Mucosa of rectum (tissue), 2 donors: Measurements from ENCODE around the gene SMC1B.

Experiments
- H3K27ac ChIP-seq, 2 donors: one replicate each; pipeline ENCODE4 v1.7.0; 2013; ENCODE audit warnings: inconsistent platforms in 2 of 2, low read depth in 2 of 2, low read length in 2 of 2
- H3K27me3 ChIP-seq, 2 donors: one replicate each; pipeline ENCODE4 v1.7.0; 2013; ENCODE audit warnings: low read length in 2 of 2; ENCODE audit not compliant: control insufficient read depth in 2 of 2, insufficient read depth in 2 of 2
- H3K36me3 ChIP-seq, 2 donors: one replicate each; pipeline ENCODE4 v1.7.0; 2013; ENCODE audit warnings: low read length in 2 of 2; ENCODE audit not compliant: control insufficient read depth in 2 of 2, insufficient read depth in 2 of 2
- H3K4me1 ChIP-seq, 2 donors: one replicate each; pipeline ENCODE4 v1.7.0; 2013; ENCODE audit warnings: low read length in 2 of 2, mild to moderate bottlenecking in 1 of 2; ENCODE audit not compliant: control insufficient read depth in 2 of 2, insufficient read depth in 2 of 2
- H3K4me3 ChIP-seq, 2 donors: one replicate each; pipeline ENCODE4 v1.7.0; 2013; ENCODE audit warnings: low read length in 2 of 2
- H3K9ac ChIP-seq, 2 donors: one replicate each; pipeline ENCODE4 v1.7.0; 2013; ENCODE audit warnings: low read length in 2 of 2, low read depth in 1 of 2, mild to moderate bottlenecking in 1 of 2
- H3K9me3 ChIP-seq, 2 donors: one replicate each; pipeline ENCODE4 v1.7.0; 2013; ENCODE audit warnings: low read length in 2 of 2; ENCODE audit not compliant: control insufficient read depth in 2 of 2
- donor health status: healthy.
- donor health status: Normal muscosa, but diverticular disease.

SMC1B gene

GRCh38 chr22:45429981-45430775 lies 16.8 kb upstream of the SMC1B start:
- Histone ChIP-seq H3K9ac (no peak overlapping the region), H3K36me3 (no peaks in the 10 kb centered on the region), H3K27me3 (no peaks in the 10 kb centered on the region), H3K4me1 (peaks cover 0 to under 1% of the 10 kb centered on the region in 2 donors), H3K27ac (no peak overlapping the region), H3K4me3 (no peak overlapping the region), H3K9me3 (no peaks in the 10 kb centered on the region)

DNA sequence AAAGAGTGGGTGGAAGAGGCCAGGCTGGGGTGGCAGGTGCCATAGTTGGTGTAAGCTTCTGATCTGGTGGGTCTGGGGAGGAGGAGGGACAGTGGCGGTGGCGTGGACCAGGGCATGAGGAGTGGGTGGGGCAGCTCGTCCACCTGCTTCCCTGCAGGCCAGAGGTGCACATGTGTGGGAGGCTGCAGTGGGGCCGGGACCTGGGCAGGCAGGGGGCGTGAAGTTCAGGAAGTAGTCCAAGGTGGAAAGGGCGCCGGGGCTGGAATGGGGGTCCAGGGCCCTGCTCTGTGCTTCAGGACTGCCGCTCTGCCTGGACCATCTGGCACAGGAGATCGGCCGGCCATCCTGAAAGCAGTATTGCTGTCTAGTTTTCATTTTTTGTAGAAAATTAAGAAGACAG lies 16.0 kb upstream of the SMC1B start:
- H3K9ac ChIP-seq: no peak overlapping the region
- H3K36me3 ChIP-seq: no peaks in the 10 kb centered on the region
- H3K27me3 ChIP-seq: no peaks in the 10 kb centered on the region
- H3K27ac ChIP-seq: no peak overlapping the region
- H3K9me3 ChIP-seq: no peaks in the 10 kb centered on the region
- no peaks in the 10 kb centered on the region for H3K4me1 ChIP-seq
- H3K4me3 ChIP-seq: no peak overlapping the region

DNA sequence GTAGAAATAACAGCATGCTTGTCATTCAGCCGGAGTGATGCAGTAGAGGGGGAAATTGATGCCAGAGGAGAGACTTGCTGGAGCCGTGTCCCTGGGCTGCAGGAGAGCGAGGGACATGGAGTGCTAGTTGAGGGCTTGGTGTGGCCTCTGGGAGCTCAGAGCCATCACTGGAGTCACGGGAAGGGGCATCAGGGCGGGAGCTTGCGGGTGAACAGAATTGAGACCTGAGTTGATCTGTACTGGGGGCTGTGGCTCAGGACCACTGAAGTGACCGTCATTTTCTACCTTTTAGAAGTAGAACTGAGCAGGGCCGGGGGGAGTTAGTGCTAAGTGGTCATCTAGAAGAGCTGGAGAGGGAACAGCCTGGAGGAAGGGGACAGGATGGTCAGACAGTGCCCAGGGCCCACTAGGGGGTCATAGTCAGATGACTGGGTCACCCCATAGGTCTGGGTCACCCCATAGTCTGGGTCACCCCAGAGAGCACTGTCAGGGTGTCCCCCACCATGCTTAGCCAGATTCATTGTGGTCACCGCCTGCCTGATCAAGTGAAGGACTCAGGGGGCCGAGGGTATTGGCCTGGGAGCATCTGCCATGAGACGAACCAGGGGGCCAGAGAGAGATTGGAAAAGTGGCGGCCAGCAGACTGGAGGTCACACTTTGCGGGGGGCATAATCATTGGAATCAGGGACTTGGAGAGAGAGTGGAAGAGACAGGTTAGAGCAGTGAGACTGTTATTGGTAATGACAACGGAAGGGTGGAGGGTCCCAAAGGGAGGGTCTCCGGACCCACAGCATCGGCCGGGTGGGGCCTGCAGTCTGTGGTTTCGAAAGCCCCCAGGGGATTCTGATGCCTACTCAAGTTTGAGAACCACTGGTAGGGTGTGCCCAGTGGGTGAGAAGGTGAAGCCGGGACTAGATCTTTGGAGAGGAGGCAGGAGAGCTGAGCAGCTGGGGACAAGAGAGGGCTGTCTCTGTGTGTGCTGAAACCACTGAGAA lies 15.3 kb upstream of the SMC1B start:
- Histone ChIP-seq H3K27ac (no peak overlapping the region), H3K27me3 (no peaks in the 10 kb centered on the region), H3K4me3 (no peak overlapping the region), H3K9ac (no peak overlapping the region), H3K36me3 (no peaks in the 10 kb centered on the region), H3K9me3 (no peaks in the 10 kb centered on the region), H3K4me1 (no peaks in the 10 kb centered on the region)

DNA sequence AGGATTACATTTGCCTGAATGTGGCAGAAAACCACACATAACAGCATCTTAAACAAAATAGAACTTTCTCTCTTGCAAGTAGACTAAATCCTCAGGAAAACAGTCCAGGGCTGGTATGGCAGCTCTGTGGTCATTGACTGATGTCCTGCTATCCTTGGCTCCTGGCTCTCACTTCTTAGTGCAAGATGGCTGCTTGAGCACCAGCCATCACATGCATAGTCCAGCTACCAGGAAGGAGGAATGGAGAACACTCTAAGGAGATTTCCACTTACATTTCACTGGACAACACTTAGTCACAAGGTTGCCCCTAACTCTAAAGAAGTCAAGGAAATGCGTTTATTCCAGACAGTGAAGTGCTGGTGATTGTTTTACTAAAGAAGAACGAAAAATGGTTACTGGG lies 13.7 kb upstream of the SMC1B start:
- Histone ChIP-seq H3K4me1 (no peaks in the 10 kb centered on the region), H3K9me3 (no peaks in the 10 kb centered on the region), H3K9ac (no peak overlapping the region), H3K27me3 (no peaks in the 10 kb centered on the region), H3K36me3 (no peaks in the 10 kb centered on the region), H3K4me3 (no peak overlapping the region), H3K27ac (no peak overlapping the region)

DNA sequence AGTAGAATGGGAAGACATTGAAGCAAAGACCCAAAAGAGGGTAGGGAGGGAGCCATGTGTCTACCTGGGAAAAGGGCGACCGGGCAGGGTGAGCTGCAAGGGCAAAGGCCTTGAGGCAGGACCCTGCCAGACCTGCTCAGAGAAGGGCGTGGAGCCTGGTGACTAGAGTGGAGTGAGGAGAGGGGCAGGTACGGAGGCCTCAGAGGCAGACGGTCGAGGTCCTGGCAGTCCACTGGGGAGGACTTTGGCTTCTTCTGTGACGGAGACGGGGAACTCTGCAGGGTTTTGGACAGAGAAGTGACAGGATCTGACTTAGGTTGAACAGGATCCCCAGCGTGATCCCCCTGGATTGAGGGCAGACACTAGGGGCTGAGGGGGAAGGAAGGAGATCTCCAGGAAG lies 13.0 kb upstream of the SMC1B start:
- Histone ChIP-seq H3K27ac (no peak overlapping the region), H3K4me3 (no peak overlapping the region), H3K27me3 (no peaks in the 10 kb centered on the region), H3K9me3 (no peaks in the 10 kb centered on the region), H3K9ac (no peak overlapping the region), H3K36me3 (no peaks in the 10 kb centered on the region), H3K4me1 (no peaks in the 10 kb centered on the region)

DNA sequence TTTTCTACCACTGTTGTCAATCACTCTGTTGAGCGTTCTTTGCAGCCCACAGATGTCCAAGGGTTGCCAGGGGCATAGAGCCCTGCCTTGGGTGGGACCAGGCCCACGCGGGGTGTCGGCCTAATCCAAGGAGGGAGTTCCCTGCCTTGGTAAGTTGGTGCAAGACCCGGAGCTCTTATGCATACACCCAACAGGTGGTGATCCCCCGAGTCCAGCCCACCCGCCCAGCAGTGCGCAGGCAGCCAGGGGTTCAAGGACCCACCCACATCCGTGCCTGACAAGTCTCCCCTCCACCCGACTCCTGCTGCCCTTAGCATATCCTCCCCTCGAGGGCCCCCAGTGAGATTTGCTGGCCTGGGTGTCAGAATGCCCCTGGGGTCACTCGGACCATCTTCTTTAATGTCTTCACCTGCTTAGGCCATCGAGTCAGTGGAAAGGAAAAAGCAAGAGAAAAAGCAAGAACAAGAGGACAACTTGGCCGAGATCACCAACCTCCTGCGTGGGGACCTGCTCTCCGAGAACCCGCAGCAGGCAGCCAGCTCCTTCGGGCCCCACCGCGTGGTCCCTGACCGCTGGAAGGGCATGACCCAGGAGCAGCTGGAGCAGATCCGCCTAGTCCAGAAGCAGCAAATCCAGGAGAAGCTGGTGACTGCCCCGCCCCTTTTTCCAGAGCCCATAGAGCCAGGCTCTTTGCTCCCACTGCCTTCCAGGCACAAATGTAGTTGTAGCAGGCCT lies 12.3 kb upstream of the SMC1B start:
- H3K4me3 ChIP-seq: no peak overlapping the region
- H3K4me1 ChIP-seq: no peaks in the 10 kb centered on the region
- no peak overlapping the region for H3K27ac ChIP-seq
- H3K9ac ChIP-seq: no peak overlapping the region
- H3K27me3 ChIP-seq: no peaks in the 10 kb centered on the region
- H3K36me3 ChIP-seq: no peaks in the 10 kb centered on the region
- no peaks in the 10 kb centered on the region for H3K9me3 ChIP-seq

GRCh38 chr22:45425101-45425500 lies 11.7 kb upstream of the SMC1B start:
- Histone ChIP-seq H3K9me3 (no peaks in the 10 kb centered on the region), H3K27me3 (no peaks in the 10 kb centered on the region), H3K27ac (no peak overlapping the region), H3K4me1 (no peaks in the 10 kb centered on the region), H3K9ac (no peak overlapping the region), H3K4me3 (no peak overlapping the region), H3K36me3 (no peaks in the 10 kb centered on the region)

- H3K4me3 ChIP-seq: no peak overlapping the region
- no peak overlapping the region for H3K27ac ChIP-seq
- no peak overlapping the region for H3K9ac ChIP-seq
- H3K9me3 ChIP-seq: no peaks in the 10 kb centered on the region
- H3K4me1 ChIP-seq: no peaks in the 10 kb centered on the region
- no peaks in the 10 kb centered on the region for H3K27me3 ChIP-seq
- no peaks in the 10 kb centered on the region for H3K36me3 ChIP-seq
Measured at GRCh38 chr22:45424241-45424731, 10.9 kb upstream of the SMC1B start.

- no peaks in the 10 kb centered on the region for H3K36me3 ChIP-seq
- H3K4me1 ChIP-seq: no peaks in the 10 kb centered on the region
- H3K9me3 ChIP-seq: no peaks in the 10 kb centered on the region
- H3K27ac ChIP-seq: no peak overlapping the region
- no peak overlapping the region for H3K4me3 ChIP-seq
- H3K9ac ChIP-seq: no peak overlapping the region
- no peaks in the 10 kb centered on the region for H3K27me3 ChIP-seq
Measured at GRCh38 chr22:45423524-45423923, 10.1 kb upstream of the SMC1B start.
